ENCODE measurements around the gene SUGCT. TPM values are rescaled to one million over a fixed set of nuclear protein-coding genes. Genes with fewer than 3 reads are reported as not detected.
"Not testable (repeated sequence)": the region's sequence is repeated elsewhere in the genome, so short reads cannot be mapped to it uniquely, and the experiment has no call there.

The SUGCT gene
- total RNA-seq, 1 donor: 9.9 TPM

DNA sequence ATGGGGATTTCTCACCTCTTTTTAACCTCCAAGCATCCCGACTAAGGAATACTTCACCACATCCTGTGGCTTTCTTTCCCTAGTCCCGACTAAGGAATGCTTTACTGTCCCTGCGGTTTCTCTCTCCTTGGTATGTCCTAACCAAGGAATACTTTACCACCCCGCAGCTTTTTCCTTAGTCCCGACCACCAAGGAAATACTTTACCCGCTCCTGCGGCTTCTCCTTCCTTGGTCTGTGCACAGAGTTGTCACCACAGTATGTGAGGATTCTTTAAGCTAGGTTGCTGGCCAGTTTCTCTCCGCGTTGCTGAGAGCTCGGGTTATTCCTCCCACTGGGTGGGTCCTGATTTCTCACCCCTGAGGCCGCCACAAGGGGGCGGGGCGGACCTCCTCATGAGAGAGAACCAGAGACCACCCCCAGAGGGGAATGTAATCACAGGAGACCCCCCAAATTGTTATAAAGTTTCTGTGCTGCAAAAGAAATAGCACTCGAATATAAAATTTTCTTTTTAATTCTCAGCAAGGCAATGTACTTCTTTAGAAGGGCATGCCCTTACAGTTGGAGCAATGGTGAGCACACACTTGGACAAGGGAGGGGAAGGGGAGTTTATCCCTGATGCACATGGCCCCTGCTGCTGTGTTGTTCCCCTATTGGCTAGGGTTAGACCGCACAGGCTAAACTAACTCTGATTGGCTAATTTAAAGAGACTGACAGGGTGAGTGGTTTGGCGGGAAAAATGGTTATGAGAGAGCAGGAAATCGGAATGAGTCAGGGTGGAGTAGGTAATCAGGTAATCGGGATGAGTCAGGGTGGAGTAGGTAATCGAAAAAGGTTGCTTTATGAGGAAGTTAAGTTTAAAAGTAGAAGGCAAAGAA, 12.8 kb downstream of the SUGCT start:
- TF ChIP-seq, protein P1, sequence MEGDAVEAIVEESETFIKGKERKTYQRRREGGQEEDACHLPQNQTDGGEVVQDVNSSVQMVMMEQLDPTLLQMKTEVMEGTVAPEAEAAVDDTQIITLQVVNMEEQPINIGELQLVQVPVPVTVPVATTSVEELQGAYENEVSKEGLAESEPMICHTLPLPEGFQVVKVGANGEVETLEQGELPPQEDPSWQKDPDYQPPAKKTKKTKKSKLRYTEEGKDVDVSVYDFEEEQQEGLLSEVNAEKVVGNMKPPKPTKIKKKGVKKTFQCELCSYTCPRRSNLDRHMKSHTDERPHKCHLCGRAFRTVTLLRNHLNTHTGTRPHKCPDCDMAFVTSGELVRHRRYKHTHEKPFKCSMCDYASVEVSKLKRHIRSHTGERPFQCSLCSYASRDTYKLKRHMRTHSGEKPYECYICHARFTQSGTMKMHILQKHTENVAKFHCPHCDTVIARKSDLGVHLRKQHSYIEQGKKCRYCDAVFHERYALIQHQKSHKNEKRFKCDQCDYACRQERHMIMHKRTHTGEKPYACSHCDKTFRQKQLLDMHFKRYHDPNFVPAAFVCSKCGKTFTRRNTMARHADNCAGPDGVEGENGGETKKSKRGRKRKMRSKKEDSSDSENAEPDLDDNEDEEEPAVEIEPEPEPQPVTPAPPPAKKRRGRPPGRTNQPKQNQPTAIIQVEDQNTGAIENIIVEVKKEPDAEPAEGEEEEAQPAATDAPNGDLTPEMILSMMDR (IDR thresholded peaks at IDR 0.05; ENCODE audit: insufficient read depth, low read depth, low read length): peak; percentile 14
- no peak overlapping the region for H3K4me3 ChIP-seq (ENCODE audit: low read depth, low read length)
- peak; percentile 52 for DNase-seq (ENCODE audit: low read depth)

DNA sequence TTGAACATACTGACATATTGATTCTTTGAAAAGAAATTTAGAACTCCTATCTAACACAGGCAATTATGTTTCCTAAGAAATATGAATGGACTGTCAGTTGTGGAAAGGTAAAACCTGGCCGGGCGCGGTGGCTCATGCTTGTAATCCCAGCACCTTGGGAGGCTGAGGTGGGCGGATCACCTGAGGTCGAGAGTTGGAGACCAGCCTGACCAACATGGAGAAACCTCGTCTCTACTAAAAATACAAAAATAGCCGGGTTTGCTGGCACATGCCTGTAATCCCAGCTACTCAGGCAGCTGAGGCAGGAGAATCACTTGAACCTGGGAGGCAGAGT, 13.4 kb downstream of the SUGCT start:
- H3K4me3 ChIP-seq (ENCODE audit: low read depth, low read length); DNase-seq (ENCODE audit: low read depth): not testable (repeated sequence)

DNA sequence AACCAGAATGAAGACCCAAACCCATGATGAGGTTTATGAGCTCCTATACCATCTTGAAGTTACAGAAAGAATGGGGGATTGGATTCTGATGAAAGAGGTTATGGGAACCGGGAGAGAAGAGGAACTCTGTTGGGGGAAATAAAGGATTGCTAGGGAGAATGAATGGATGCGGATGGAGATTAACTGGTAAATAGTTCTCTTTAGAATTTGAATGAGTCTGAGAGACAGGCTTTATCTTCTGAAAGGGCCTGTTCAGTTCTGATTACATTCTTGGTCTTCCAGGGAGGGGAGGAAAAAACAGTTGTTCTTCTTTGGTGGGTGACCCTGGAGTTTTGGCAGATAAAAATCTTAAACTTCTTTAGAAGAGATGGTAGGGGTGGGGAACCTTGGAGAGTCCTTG, 13.9 kb downstream of the SUGCT start:
- no peak for DNase-seq (ENCODE audit: low read depth)
- TF ChIP-seq, protein P1 (IDR thresholded peaks at IDR 0.05; ENCODE audit: insufficient read depth, low read depth, low read length): no peak
- H3K4me3 ChIP-seq (ENCODE audit: low read depth, low read length): no peak overlapping the region

DNA sequence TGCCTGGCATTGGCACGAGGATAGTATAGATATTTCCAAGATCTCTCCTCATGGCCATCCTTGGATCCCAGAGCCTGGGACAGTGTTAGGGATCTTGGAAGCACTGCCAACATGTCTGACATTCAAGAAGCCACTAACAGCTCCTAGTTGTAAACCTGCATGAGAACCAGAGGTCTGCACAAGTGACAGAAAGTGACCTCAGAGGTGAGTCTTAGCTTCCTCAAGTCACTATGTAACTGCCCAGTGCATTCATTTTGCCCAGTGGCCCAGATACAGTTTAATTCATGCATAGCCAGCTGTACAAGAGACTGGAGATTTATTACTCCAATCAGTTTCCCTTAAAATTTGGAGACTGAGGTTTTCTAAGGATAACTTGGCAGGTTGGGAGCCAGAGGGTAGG, 16.7 kb downstream of the SUGCT start:
- DNase-seq (ENCODE audit: low read depth): no peak
- TF ChIP-seq, protein P1 (IDR thresholded peaks at IDR 0.05; ENCODE audit: insufficient read depth, low read depth, low read length): no peak
- H3K4me3 ChIP-seq (ENCODE audit: low read depth, low read length): no peak overlapping the region

DNA sequence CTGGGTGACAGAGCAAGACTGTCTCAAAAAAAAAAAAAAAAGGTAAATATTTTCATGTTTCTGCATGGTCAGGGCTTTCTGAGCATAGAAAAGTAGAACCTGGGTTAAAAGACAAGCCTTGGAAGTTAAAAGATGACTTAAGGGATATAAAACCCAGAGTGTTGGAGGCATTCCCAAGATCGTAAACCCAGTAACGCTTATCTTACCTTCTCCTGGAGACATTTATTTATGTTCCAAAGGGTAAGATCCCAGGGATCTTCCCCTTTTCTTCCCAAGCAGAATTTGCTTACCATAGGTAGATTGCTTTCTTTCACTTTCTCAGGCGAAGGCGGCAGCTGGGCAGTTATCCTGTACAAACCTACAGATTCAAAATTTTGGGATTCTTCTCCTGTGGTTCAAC, 22.2 kb downstream of the SUGCT start:
- TF ChIP-seq, protein P1 (IDR thresholded peaks at IDR 0.05; ENCODE audit: insufficient read depth, low read depth, low read length): no peak
- DNase-seq (ENCODE audit: low read depth): peak; percentile 82
- peak overlapping the region; percentile 41 for H3K4me3 ChIP-seq (ENCODE audit: low read depth, low read length)

DNA sequence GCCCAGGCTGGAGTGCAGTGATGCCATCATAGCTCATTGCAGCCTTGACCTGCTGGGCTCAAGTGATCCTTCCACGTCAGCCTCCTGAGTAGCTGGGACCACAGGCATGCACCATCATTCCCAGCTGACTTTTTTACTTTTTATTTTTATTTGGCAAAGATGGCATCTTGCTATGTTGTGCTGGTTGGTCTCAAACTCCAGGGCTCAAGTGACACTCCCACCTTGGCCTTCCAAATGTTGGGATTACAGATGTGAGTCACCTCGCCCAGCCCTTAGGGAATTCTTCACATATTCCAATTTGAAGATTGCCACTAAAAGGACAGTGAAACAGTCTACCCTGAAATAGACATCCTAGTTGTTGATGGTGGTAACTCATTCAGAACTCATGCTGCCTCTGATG, 27.7 kb downstream of the SUGCT start:
- TF ChIP-seq, protein P1 (IDR thresholded peaks at IDR 0.05; ENCODE audit: insufficient read depth, low read depth, low read length): no peak
- no peak overlapping the region for H3K4me3 ChIP-seq (ENCODE audit: low read depth, low read length)
- no peak for DNase-seq (ENCODE audit: low read depth)

DNA sequence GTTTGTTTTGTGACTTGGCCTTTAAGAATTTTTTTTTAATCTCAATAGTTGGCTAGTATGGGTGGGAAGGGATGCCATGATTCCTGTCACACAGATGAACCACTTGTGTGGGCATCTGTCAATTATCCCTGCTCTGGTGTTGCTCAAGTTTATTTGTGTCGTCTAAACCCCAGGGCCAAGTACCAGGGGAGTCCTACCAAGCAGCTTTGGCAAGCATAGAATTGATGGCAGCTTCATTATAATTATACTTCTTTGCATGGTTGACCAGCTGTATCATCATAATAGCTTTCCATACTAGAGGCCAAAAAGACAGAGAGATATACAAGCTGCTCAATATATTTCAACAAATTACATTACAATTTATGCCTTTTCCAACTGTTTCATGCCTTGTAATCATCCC, 30.4 kb downstream of the SUGCT start:
- no peak overlapping the region for H3K4me3 ChIP-seq (ENCODE audit: low read depth, low read length)
- TF ChIP-seq, protein P1 (IDR thresholded peaks at IDR 0.05; ENCODE audit: insufficient read depth, low read depth, low read length): no peak
- DNase-seq (ENCODE audit: low read depth): no peak
